ENCODE data around the gene MVB12B.

Gene MVB12B

GRCh38 chr9:126408004-126408403 is 81.4 kb downstream of the MVB12B start:
- no peak for DNase-seq

DNA sequence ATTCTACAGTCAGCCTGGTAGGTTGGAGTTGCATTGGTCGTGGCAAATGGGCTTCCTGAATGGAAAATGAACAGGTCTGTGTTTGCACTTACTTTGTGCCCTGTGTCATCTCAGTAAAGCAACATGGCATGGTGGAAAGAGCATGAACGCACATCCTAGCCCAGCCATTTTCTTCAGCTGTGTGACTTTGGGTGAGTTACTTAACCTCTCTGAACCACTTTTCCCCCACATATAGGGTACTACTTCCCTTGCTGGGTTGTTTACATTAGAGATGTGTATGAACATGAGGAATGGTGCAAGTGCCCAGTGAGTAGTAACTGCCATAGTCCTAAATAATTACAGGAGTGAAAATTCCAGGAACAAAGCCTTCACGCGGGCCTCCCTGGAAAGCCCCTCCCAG is 83.6 kb downstream of the MVB12B start:
- no peak for DNase-seq

GRCh38 chr9:126411225-126411947 is 84.8 kb downstream of the MVB12B start:
- DNase-seq: no peak

DNA sequence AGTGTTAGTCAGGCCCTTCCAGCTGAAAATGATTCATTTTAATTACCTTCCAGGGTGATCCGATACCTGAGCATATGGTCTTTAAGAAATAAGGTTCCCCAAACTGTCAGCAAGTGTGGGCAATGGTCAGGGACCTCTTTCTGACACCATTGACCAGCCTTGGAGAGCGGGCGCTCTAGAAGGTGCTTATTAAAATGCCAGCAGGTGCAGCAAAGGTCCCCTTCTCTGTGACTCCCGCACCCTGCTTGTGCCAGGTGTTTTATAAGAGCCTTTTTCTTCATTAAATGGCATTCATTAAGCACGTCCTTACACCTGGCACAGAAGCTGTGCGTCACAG is 85.3 kb downstream of the MVB12B start:
- no peak for DNase-seq

GRCh38 chr9:126412905-126413304 is 86.3 kb downstream of the MVB12B start:
- DNase-seq: no peak

GRCh38 chr9:126413391-126414068 is 86.9 kb downstream of the MVB12B start:
- peak in 1 of 2 donors; percentile 48 for DNase-seq

- no peak for DNase-seq
These were observed 89.2 kb downstream of the MVB12B start for GRCh38 chr9:126415741-126416370.

GRCh38 chr9:126417043-126417442 is 90.4 kb downstream of the MVB12B start:
- no peak for DNase-seq

DNA sequence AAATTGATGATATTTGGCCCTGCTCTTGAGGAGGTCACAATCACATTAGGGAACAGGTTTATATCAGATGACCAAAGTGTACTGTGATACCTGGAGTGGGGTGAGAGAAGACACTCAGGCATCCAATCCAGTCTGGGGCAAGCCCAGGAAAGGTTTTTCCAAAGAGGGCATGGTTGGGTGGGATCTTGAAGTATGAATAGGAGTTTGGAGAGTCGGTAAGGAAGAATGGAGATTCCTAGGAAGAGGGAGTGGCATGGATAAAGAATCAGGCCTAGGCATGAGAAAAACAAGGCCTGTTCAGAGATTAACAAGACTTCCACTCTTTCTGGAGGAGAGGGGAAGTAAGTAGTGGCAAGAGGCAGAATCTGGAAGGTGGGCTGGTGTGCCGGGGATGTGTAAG is 91.1 kb downstream of the MVB12B start:
- no peak for DNase-seq

DNA sequence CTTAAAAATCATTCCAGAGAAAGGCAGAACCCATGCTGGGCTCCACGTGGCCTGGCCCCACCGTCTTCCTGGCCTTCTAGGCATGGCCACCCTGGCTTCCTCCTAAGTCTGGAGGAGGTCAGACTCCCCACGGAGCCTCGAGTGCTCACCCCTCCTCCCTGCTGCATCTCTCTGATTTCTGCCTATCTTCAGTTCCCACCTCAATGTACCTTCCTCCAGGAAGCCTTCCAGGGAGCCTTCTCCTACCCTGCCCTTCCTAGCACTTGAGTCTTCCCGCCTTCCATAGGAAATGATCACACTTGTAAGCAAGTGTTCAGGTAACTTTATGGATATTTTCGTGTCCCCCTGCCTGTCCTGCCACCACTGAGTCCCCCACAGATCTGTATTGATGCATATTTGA is 92.0 kb downstream of the MVB12B start:
- DNase-seq: no peak

GRCh38 chr9:126419475-126419874 is 92.8 kb downstream of the MVB12B start:
- no peak for DNase-seq

DNA sequence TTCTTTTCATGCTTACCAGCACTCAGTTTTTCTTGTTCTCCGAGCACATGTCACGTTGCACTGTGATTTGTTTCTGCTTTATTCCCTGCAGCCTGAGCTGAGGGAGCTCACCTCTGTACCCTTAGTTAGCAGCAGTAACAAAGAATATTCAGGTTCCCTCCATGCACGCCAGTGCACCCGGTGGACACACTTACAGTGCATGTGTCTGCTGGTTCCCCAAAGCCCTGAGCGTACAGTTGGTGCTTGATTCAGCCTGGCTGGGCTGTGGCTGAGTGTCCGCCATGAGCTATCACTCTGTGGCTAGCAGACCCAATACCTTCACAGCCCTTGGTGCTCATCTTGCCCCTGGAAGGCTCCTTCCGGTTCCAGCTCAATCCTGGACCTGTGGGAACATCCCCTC is 93.5 kb downstream of the MVB12B start:
- no peak for DNase-seq

- no peak for DNase-seq
These were observed 94.3 kb downstream of the MVB12B start for GRCh38 chr9:126420643-126421564.

- DNase-seq: no peak
These were observed 95.2 kb downstream of the MVB12B start for GRCh38 chr9:126421567-126422428.

- DNase-seq: no peak
These were observed 96.7 kb downstream of the MVB12B start for GRCh38 chr9:126423142-126423915.

GRCh38 chr9:126423916-126424185 is 97.2 kb downstream of the MVB12B start:
- DNase-seq: no peak

DNA sequence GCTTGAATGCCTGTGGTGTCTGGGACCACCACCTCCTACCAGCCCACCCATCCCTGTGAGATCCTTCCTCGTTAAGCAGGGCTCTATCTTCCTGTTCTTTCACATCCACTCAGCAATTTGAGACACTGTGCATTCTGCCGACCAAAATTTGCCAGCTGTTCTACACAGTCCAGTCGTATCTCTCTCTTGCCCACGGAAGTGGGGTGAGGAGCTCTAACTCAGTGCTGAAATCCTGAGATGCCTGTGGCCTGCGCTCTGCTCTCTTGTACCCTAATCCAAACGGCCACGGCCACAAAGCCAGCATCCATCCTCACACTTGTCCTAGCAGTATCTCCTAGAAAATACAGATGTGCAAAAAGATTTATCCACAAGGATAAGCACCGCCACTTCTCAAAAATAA is 97.9 kb downstream of the MVB12B start:
- DNase-seq: no peak

- DNase-seq: peak; percentile 70 to 81
These were observed 102.0 kb downstream of the MVB12B start for GRCh38 chr9:126428534-126429175.

DNA sequence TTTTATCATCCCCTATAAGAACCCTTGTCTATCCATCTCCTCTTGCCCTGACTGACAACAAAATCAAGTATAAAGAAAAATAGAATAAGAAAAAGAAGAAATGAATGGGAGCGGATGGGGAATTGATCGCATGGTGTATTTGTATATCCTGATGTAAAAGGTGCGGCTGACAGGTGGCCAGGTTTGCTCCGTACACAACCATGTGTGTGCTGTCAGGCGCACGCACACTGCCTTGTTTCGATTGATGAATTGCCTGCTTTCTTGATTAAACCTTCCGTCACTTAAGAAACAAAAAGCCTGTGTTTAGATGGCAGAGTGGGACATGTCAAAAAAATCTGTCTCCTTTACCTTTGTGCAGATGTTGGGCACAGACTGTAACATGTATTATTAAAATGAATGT is 102.6 kb downstream of the MVB12B start:
- no peak for DNase-seq

DNA sequence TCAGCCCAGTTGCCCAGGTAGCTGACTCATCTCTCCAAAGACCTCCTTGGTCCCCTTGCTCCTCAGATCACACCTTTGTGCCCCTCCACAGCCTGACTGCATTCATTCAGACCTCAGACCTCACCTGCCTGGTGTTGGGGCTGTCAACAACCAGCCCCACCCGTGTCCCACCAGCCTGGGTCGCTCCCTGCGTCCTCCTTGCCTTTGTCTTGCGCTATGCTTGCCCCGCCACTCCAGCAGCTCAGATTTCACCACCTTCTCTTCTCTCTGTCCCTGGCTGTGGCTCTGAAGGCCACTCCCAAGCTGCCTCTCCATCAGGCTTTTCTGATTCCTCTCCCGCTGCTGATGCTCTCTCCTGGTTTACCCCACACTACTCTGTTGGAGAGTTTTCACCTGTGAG is 103.5 kb downstream of the MVB12B start:
- no peak for DNase-seq

Measured in inflammatory macrophage (primary cell).